Fibroblast of lung (primary cell): Measurements from ENCODE around the gene TMEM138. TPM values are rescaled to one million over a fixed set of nuclear protein-coding genes. Genes with fewer than 3 reads are reported as not detected.

Source experiments
- DNase-seq, 2 donors: peaks; one replicate each; pipeline versions ENCODE4 v3.0.0 to v3.0.0-alpha.2; 2010; ENCODE audit warnings: low read depth in 2 of 2
- H2AFZ ChIP-seq: 2 replicates; pipeline ENCODE4 v1.5.1; 2012; ENCODE audit warnings: low read length, control low read depth, inconsistent platforms
- H3K27ac ChIP-seq: 2 replicates; pipeline ENCODE4 v1.5.1; 2011; ENCODE audit warnings: low read length, control low read depth; ENCODE audit not compliant: insufficient read depth
- H3K27me3 ChIP-seq: 2 replicates; pipeline ENCODE4 v1.5.1; 2011; ENCODE audit warnings: mild to moderate bottlenecking, low read length; ENCODE audit not compliant: control insufficient read depth, insufficient read depth
- H3K36me3 ChIP-seq: 2 replicates; pipeline ENCODE4 v1.5.1; 2011; ENCODE audit warnings: low read length; ENCODE audit not compliant: control insufficient read depth, insufficient read depth
- H3K4me1 ChIP-seq: 2 replicates; pipeline ENCODE4 v1.5.1; 2011; ENCODE audit warnings: low read length; ENCODE audit not compliant: control insufficient read depth, insufficient read depth; ENCODE audit errors: extremely low read depth
- H3K4me2 ChIP-seq: 2 replicates; pipeline ENCODE4 v1.5.1; 2011; ENCODE audit warnings: low read length, control low read depth; ENCODE audit not compliant: insufficient read depth; ENCODE audit errors: extremely low read depth
- H3K4me3 ChIP-seq, 4 experiments: fragments of 200-600 bp in 1 of 4; sonication (generic) in 1 of 4; replicated peaks in 1 of 4; 2 replicates each; pipeline ENCODE4 v1.5.1; 2011 to 2016; ENCODE audit warnings: low read length in 4 of 4, low read depth in 3 of 4, mild to moderate bottlenecking in 3 of 4, control low read depth in 2 of 4, inconsistent platforms in 1 of 4, mixed read lengths in 1 of 4; ENCODE audit not compliant: insufficient read depth in 1 of 4; ENCODE audit errors: control extremely low read depth in 1 of 4
- H3K79me2 ChIP-seq: 2 replicates; pipeline ENCODE4 v1.5.1; 2012; ENCODE audit warnings: mild to moderate bottlenecking, low read length, inconsistent platforms; ENCODE audit not compliant: control insufficient read depth, insufficient read depth
- H3K9ac ChIP-seq: 2 replicates; pipeline ENCODE4 v1.5.1; 2011; ENCODE audit warnings: mild to moderate bottlenecking, low read length, control low read depth; ENCODE audit not compliant: insufficient read depth
- H3K9me3 ChIP-seq: 2 replicates; pipeline ENCODE4 v1.5.1; 2012; ENCODE audit warnings: low read depth, low read length; ENCODE audit not compliant: control insufficient read depth, insufficient read depth
- H4K20me1 ChIP-seq: 2 replicates; pipeline ENCODE4 v1.5.1; 2011; ENCODE audit warnings: low read length; ENCODE audit not compliant: control insufficient read depth, insufficient read depth; ENCODE audit errors: extremely low read depth
- EZH2 ChIP-seq: IDR thresholded peaks from 2 replicates; pipeline ENCODE4 v1.5.1; 2012; ENCODE audit warnings: low read length, control low read depth, mild to moderate bottlenecking; ENCODE audit errors: missing control alignments
- polyA plus RNA-seq, 2 donors: library from polyadenylated mRNA; depleted of rRNA in 1 of 2; stranded (reverse) in 1 of 2; unstranded in 1 of 2; fragments of >200 nt; gene quantifications; 2 replicates each; pipeline ENCODE4 v1.2.1, GENCODE V29; 2011 to 2012; ENCODE audit warnings: missing spikeins in 1 of 2
- total RNA-seq: library from RNA; depleted of rRNA; stranded (reverse); fragments of >200 nt; gene quantifications from 2 replicates; pipeline ENCODE4 v1.2.1, GENCODE V29; 2014
- TF ChIP-seq, protein P1 (sequence below), 2 donors: IDR thresholded peaks in 1 of 2; conservative IDR thresholded peaks in 1 of 2; 1 replicate in 1 of 2; 2 replicates in 1 of 2; pipeline ENCODE4 v1.5.1; 2011 to 2012; ENCODE audit warnings: low read length in 2 of 2, control low read depth in 1 of 2, inconsistent platforms in 1 of 2, low read depth in 1 of 2, mild to moderate bottlenecking in 1 of 2

The TMEM138 gene
- total and polyA plus RNA-seq, 2 donors (not counting 1 experiment from before 2014, with no cell fraction given), result 30.2 to 95.9 TPM

GRCh38 chr11:61333550-61334433 is 28.4 kb upstream of the TMEM138 start:
- no peaks in the 10 kb centered on the region for H3K9me3 ChIP-seq
- peaks cover 41% of the 10 kb centered on the region for H3K79me2 ChIP-seq
- H3K4me1 ChIP-seq, result peaks cover 8% of the 10 kb centered on the region
- H3K27ac ChIP-seq, result peak overlapping the region; percentile 89
- H4K20me1 ChIP-seq, result no peaks in the 10 kb centered on the region
- TF ChIP-seq EZH2, result no peak
- TF ChIP-seq, protein P1, sequence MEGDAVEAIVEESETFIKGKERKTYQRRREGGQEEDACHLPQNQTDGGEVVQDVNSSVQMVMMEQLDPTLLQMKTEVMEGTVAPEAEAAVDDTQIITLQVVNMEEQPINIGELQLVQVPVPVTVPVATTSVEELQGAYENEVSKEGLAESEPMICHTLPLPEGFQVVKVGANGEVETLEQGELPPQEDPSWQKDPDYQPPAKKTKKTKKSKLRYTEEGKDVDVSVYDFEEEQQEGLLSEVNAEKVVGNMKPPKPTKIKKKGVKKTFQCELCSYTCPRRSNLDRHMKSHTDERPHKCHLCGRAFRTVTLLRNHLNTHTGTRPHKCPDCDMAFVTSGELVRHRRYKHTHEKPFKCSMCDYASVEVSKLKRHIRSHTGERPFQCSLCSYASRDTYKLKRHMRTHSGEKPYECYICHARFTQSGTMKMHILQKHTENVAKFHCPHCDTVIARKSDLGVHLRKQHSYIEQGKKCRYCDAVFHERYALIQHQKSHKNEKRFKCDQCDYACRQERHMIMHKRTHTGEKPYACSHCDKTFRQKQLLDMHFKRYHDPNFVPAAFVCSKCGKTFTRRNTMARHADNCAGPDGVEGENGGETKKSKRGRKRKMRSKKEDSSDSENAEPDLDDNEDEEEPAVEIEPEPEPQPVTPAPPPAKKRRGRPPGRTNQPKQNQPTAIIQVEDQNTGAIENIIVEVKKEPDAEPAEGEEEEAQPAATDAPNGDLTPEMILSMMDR (conservative IDR thresholded peaks at IDR 0.05 in 1 of 2, IDR thresholded peaks at IDR 0.05 in 1 of 2; ENCODE audit: low read depth in 1 of 2, low read length in 2 of 2), result no peak
- H3K4me3 ChIP-seq, result peak overlapping the region; percentile 73 to 99 (median 85)
- H3K27me3 ChIP-seq, result no peaks in the 10 kb centered on the region
- peaks cover 4% of the 10 kb centered on the region for H3K36me3 ChIP-seq
- peak overlapping the region; percentile 89 for H2AFZ ChIP-seq
- peak overlapping the region; percentile 99 for H3K4me2 ChIP-seq
- DNase-seq, result no peak
- H3K9ac ChIP-seq, result peak overlapping the region; percentile 99

DNA sequence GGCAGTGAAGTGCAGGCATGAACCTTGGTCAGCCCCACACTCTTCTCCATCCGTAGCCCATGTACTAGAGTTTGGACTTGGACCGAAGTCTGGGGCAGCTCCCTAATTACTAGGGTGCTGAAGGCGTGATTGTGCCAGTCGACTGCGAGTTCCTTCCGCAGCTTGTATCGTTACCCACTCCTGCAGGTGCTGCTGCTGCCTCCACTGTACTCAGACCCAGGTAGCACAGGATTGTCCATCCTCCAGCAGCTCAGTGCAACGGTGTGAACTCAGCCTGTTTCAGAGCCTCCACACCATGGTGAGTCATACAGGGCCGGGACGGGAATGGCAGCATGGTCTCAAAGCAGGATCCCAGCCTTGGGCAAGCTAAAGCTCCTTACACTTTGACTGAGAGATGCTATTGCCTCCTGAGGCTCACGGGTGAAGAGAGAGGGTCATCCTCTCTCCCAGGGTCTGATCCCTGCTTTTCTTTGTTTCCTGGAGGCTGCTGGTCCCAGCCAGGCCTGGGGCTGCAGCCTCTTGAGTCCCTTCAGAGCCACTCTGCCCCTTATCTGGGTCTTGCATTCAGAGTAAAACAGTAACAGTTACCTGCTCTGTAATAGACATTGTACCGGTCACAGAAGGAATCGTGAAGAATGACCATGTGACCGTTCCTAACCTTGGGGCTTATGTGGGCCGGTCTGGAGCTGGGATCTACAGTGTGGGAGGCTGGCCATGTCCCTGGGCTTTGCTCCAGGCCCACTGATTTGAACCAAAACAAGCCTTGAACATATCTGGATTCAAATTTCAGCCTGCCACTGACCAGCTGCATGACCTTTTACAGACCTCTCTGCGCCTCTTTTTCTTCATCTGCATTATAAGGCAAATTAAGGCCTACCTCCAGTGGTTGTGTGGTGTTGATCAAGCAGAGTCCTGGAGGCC is 27.5 kb upstream of the TMEM138 start:
- Histone ChIP-seq H3K27ac (no peak overlapping the region), H3K27me3 (no peaks in the 10 kb centered on the region), H3K4me3 (no peak overlapping the region), H3K9me3 (no peaks in the 10 kb centered on the region), H3K9ac (no peak overlapping the region), H2AFZ (no peak overlapping the region), H3K36me3 (peaks cover 1% of the 10 kb centered on the region), H3K4me2 (no peak overlapping the region), H3K79me2 (peaks cover 32% of the 10 kb centered on the region), H3K4me1 (peaks cover 8% of the 10 kb centered on the region), H4K20me1 (no peaks in the 10 kb centered on the region)
- peak; percentile 46 to 56 for DNase-seq
- TF ChIP-seq, protein P1 (conservative IDR thresholded peaks at IDR 0.05 in 1 of 2, IDR thresholded peaks at IDR 0.05 in 1 of 2; ENCODE audit: low read depth in 1 of 2, low read length in 2 of 2), result no peak
- TF ChIP-seq EZH2, result no peak

DNA sequence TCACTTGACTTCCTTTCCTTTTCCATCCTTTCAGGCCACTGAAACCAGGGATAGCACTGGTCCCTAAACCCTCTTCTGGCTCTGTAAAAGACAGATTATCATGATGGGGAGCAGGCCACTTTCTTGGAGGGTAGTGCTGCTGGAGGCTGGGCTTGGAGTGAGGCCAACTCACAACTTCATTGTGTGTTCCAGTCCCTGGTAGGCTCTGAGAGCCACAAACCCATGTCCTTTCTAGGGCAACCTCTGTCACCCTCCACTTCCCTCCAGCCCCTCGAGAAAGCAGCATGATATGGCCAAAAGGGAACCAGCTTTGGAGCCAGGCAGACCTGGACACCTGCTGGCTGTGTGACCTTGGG is 26.8 kb upstream of the TMEM138 start:
- Histone ChIP-seq H3K4me3 (no peak overlapping the region), H2AFZ (no peak overlapping the region), H3K79me2 (peaks cover 26% of the 10 kb centered on the region), H3K27me3 (no peaks in the 10 kb centered on the region), H3K4me2 (no peak overlapping the region), H3K36me3 (peaks cover 1% of the 10 kb centered on the region), H3K4me1 (peaks cover 8% of the 10 kb centered on the region), H4K20me1 (no peaks in the 10 kb centered on the region), H3K9me3 (no peaks in the 10 kb centered on the region), H3K27ac (no peak overlapping the region), H3K9ac (no peak overlapping the region)
- TF ChIP-seq, protein P1 (conservative IDR thresholded peaks at IDR 0.05 in 1 of 2, IDR thresholded peaks at IDR 0.05 in 1 of 2; ENCODE audit: low read depth in 1 of 2, low read length in 2 of 2), result no peak
- TF ChIP-seq EZH2, result no peak
- no peak for DNase-seq
